Upper lobe of left lung (tissue), 6 donors: Measurements from ENCODE around the gene MYO1F. TPM values are rescaled to one million over a fixed set of nuclear protein-coding genes. Genes with fewer than 3 reads are reported as not detected.
A peak's percentile ranks its signal among the peaks of the same experiment; 100 is the strongest.

Experiments
- ATAC-seq, 2 donors: fragments of 200-7000 bp; cut with Tn5 transposase; one replicate each; pipeline ENCODE4 v1.9.1; 2022; ENCODE audit warnings: mild to moderate bottlenecking in 2 of 2, moderate library complexity in 2 of 2; ENCODE audit not compliant: low FRiP score in 2 of 2
- DNase-seq, 2 donors: peaks; one replicate each; pipeline ENCODE4 v3.0.0-alpha.2; 2019 to 2020
- H3K27ac ChIP-seq, 4 donors: fragments of 200-600 bp; sonication (generic); one replicate each; pipeline ENCODE4 v1.5.1; 2016 to 2019
- H3K27me3 ChIP-seq, 4 donors: fragments of 200-600 bp; sonication (generic); one replicate each; pipeline ENCODE4 v1.5.1; 2017 to 2019
- H3K36me3 ChIP-seq, 4 donors: fragments of 200-600 bp; sonication (generic); one replicate each; pipeline ENCODE4 v1.5.1; 2016 to 2019
- H3K4me1 ChIP-seq, 4 donors: fragments of 200-600 bp; sonication (generic); one replicate each; pipeline ENCODE4 v1.5.1; 2018 to 2019
- H3K4me3 ChIP-seq, 4 donors: fragments of 200-600 bp; sonication (generic); one replicate each; pipeline ENCODE4 v1.5.1; 2017 to 2019; ENCODE audit warnings: mild to moderate bottlenecking in 2 of 4, moderate library complexity in 1 of 4
- H3K9me3 ChIP-seq, 4 donors: fragments of 200-600 bp; sonication (generic); one replicate each; pipeline ENCODE4 v1.5.1; 2018 to 2019
- EP300 ChIP-seq, 4 donors: sonication (generic); formaldehyde crosslinking; IDR thresholded peaks; one replicate each; pipeline ENCODE4 v1.5.1; 2017; ENCODE audit warnings: antibody characterized with exemption in 4 of 4, control low read depth in 2 of 4
- POLR2A ChIP-seq, 4 donors: fragments of 450-650 bp; IDR thresholded peaks; one replicate each; pipeline ENCODE4 v1.5.1; 2016 to 2017; ENCODE audit warnings: antibody characterized with exemption in 4 of 4, mild to moderate bottlenecking in 2 of 4
- POLR2AphosphoS5 ChIP-seq, 2 donors: sonication (generic); formaldehyde crosslinking; IDR thresholded peaks; one replicate each; pipeline ENCODE4 v1.5.1; 2017; ENCODE audit warnings: antibody characterized with exemption in 2 of 2
- WGBS, 2 donors: methylation state at CpG; one replicate each; pipeline ENCODE4 v1.1.5; 2017 to 2018; 5-methylcytosine and 5-hydroxymethylcytosine counted together
- total RNA-seq, 6 donors: library from RNA; depleted of rRNA in 4 of 6; stranded (reverse); fragments of >200 nt in 4 of 6; gene quantifications; one replicate each; pipeline versions ENCODE4 v1.1.0 to v1.2.1, GENCODE V29; 2016 to 2021
- TF ChIP-seq, protein P1 (sequence below), 6 experiments: fragments of 450-650 bp in 4 of 6; fragments of 200-600 bp in 2 of 6; sonication (generic) in 2 of 6; IDR thresholded peaks; one replicate each; pipeline ENCODE4 v1.5.1; 2016 to 2019; ENCODE audit warnings: antibody characterized with exemption in 6 of 6
- donor health status: DM: no; HTN: no; CAD: no; lungs with moderate emphysema.
- donor health status: DM: no; HTN: yes; CAD: no; lungs with severe emphysema.

MYO1F gene
- total RNA-seq, 6 donors from 2014 or later: 47.3 to 246 (median 127) TPM

DNA sequence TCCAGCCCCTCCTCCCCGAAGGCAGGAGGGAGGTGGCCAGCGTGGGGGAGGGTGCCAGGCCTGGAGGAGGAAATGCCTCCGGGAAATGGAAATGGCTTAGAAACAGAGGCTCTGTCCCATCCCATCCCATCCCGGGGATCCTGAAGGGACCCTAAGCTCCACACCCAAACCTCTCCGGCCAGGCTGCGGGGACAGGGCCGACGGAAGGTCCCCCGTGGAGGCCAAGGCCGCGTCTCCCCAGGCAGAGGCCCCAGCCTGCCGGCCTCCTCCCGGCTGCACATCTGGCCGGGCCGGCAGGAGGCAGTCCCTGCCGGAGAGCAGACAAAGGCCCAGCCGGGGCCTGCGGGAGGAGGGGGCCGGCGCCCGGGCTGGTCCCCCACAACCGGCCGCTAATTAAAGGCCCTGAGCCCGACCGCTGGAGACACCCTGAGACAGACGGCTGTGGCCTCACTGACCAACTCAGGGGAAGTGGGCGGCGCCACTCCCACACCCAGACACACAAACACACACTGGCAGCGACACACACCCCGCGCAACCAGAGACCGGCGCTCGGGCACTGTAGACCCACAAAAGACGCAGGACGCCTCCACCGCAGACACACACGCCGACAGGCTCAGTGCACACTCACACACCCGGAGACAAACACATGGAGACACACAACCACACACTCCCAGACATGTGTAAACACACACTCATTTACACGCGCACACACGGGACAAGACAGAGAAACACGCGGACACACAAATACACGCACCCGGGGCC, 32.2 kb upstream of the MYO1F start:
- H3K27ac ChIP-seq: peak overlapping the region; percentile 64 to 90 (median 78)
- DNase-seq (peak; percentile 36 to 86), ATAC-seq (peak; percentile 54 to 63)
- H3K9me3 ChIP-seq: peaks cover 0 to 8% (median 6%) of the 10 kb centered on the region in 4 donors
- peak overlapping the region; percentile 44 to 70 (median 51) for H3K4me3 ChIP-seq
- peaks cover 0 to 8% (median 5%) of the 10 kb centered on the region in 4 donors for H3K36me3 ChIP-seq
- peaks cover 0 to 4% (median 1%) of the 10 kb centered on the region in 4 donors for H3K27me3 ChIP-seq
- WGBS, 2 donors: 6 to 7% methylated on average over 15 to 41 of the region's 47 CpGs
- peaks cover 19 to 41% (median 20%) of the 10 kb centered on the region in 4 donors for H3K4me1 ChIP-seq
- TF ChIP-seq, protein P1, sequence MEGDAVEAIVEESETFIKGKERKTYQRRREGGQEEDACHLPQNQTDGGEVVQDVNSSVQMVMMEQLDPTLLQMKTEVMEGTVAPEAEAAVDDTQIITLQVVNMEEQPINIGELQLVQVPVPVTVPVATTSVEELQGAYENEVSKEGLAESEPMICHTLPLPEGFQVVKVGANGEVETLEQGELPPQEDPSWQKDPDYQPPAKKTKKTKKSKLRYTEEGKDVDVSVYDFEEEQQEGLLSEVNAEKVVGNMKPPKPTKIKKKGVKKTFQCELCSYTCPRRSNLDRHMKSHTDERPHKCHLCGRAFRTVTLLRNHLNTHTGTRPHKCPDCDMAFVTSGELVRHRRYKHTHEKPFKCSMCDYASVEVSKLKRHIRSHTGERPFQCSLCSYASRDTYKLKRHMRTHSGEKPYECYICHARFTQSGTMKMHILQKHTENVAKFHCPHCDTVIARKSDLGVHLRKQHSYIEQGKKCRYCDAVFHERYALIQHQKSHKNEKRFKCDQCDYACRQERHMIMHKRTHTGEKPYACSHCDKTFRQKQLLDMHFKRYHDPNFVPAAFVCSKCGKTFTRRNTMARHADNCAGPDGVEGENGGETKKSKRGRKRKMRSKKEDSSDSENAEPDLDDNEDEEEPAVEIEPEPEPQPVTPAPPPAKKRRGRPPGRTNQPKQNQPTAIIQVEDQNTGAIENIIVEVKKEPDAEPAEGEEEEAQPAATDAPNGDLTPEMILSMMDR (IDR thresholded peaks at IDR 0.05): peak in 2 of 6 experiments; percentile 13 to 31
- TF ChIP-seq POLR2A (IDR thresholded peaks at IDR 0.05): no peak
- no peak for TF ChIP-seq EP300 (IDR thresholded peaks at IDR 0.05)
- peak in 1 of 2 donors; percentile 7 for TF ChIP-seq POLR2AphosphoS5 (IDR thresholded peaks at IDR 0.05)

DNA sequence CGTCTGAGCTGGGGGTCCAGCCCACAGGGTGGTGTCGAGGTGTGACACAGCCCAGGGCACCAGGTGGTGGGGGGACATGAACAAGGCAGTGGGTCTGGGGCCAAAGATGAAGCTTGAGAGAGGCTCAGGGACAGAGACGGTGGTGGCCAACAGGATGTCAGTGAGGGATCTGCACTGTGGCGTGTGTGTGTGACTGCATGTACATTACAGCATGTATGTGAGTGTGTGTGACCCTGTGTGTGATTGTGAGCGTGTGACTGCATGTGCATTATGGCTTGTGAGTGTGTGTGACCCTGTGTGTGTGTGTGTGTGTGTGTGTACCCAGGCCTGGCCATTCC, 31.7 kb upstream of the MYO1F start:
- 43 to 67% methylated on average over 5 of the region's 5 CpGs for WGBS, 2 donors
- peaks cover 0 to 4% (median 1%) of the 10 kb centered on the region in 4 donors for H3K27me3 ChIP-seq
- H3K4me1 ChIP-seq: peaks cover 19 to 41% (median 20%) of the 10 kb centered on the region in 4 donors
- H3K4me3 ChIP-seq: peak overlapping the region in 3 of 4 donors; percentile 49 to 70 (median 53)
- peak overlapping the region; percentile 64 to 90 (median 78) for H3K27ac ChIP-seq
- no peak for DNase-seq
- ATAC-seq: peak in 1 of 2 donors; percentile 15
- no peak for TF ChIP-seq EP300 (IDR thresholded peaks at IDR 0.05)
- TF ChIP-seq POLR2AphosphoS5 (IDR thresholded peaks at IDR 0.05): no peak
- no peak for TF ChIP-seq POLR2A (IDR thresholded peaks at IDR 0.05)
- H3K9me3 ChIP-seq: peaks cover 0 to 8% (median 6%) of the 10 kb centered on the region in 4 donors
- H3K36me3 ChIP-seq: peaks cover 0 to 13% (median 6%) of the 10 kb centered on the region in 4 donors

DNA sequence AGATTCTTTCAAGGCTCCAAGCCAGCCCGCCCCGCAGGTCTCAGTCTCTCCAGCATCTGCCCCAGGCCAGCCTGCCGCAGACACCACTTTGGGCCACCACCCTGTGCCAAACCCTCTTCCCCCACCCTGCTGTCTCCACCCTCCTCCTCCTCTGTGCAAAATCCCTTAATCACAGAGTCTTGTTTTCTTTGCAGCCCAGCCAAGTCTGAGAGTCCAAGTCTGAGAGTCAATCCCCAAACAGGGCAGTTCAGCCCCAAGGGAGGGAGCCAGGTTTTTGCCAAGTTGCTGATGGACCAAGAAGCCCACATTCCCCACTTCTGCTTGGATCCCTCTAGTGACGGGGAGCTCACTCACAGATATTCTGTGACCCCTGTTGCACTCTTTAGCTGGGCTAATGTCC, 30.1 kb upstream of the MYO1F start:
- TF ChIP-seq, protein P1 (IDR thresholded peaks at IDR 0.05): no peak
- no peak for TF ChIP-seq EP300 (IDR thresholded peaks at IDR 0.05)
- no peak for TF ChIP-seq POLR2A (IDR thresholded peaks at IDR 0.05)
- TF ChIP-seq POLR2AphosphoS5 (IDR thresholded peaks at IDR 0.05): no peak
- Histone ChIP-seq H3K27ac (no peak overlapping the region), H3K4me1 (peaks cover 19 to 41% (median 20%) of the 10 kb centered on the region in 4 donors), H3K9me3 (peaks cover 0 to 8% (median 6%) of the 10 kb centered on the region in 4 donors), H3K27me3 (peaks cover 0 to 4% (median 1%) of the 10 kb centered on the region in 4 donors), H3K4me3 (no peak overlapping the region), H3K36me3 (peaks cover 0 to 25% (median 8%) of the 10 kb centered on the region in 4 donors)
- WGBS, 2 donors: 67 to 92% methylated on average over 4 of the region's 4 CpGs
- DNase-seq (no peak), ATAC-seq (peak in 1 of 2 donors; percentile 27)

DNA sequence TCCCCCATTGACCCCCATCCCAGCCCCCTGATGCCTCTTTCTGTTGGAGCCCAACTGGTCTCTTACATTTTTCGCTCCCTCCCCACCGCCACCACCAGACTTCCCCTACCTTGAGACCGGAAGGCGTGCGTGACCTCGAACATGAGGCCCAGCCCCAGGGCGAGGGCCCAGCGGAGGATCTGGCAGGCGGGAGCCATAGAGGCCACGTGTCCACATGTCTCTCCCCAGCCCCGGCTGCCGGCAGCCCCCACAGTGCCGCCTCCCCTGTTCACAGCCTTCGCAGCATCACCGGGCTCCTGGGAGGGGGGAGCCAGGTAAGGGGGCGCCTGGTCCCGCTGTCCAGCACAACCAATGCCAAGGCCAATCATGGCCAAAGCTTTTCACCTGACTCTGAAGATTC, 28.3 kb upstream of the MYO1F start:
- peak in 1 of 2 donors; percentile 81 for DNase-seq
- no peak for ATAC-seq
- H3K4me1 ChIP-seq: peaks cover 14 to 26% (median 16%) of the 10 kb centered on the region in 4 donors
- peaks cover 0 to 8% (median 6%) of the 10 kb centered on the region in 4 donors for H3K9me3 ChIP-seq
- no peak for TF ChIP-seq POLR2AphosphoS5 (IDR thresholded peaks at IDR 0.05)
- TF ChIP-seq EP300 (IDR thresholded peaks at IDR 0.05): no peak
- TF ChIP-seq, protein P1 (IDR thresholded peaks at IDR 0.05): no peak
- TF ChIP-seq POLR2A (IDR thresholded peaks at IDR 0.05): no peak
- no peak overlapping the region for H3K4me3 ChIP-seq
- peaks cover 0 to 4% (median 1%) of the 10 kb centered on the region in 4 donors for H3K27me3 ChIP-seq
- WGBS, 2 donors: 93% methylated on average over 12 to 14 of the region's 17 CpGs
- H3K36me3 ChIP-seq: peaks cover 0 to 38% (median 13%) of the 10 kb centered on the region in 4 donors
- no peak overlapping the region for H3K27ac ChIP-seq

DNA sequence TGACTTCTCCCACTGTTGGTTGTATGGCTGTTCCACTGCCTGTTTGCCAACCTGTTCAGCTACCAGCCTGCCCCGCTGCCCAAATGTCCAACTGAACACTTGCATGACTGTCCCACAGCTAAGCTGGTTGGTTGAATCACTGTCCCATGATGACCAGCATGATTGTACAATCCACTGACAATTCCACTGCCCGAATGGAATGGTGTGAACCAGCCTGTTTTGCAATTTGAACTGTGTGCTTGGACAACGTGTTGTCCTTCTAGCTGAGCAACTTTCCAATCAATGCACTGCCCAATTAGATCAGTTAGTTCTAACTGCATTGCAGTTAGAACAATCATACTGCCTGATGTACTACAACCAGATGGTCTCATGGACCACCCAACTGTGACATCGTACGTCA, 24.6 kb upstream of the MYO1F start:
- H3K27me3 ChIP-seq: no peaks in the 10 kb centered on the region
- peaks cover 0 to 8% (median 6%) of the 10 kb centered on the region in 4 donors for H3K9me3 ChIP-seq
- H3K36me3 ChIP-seq: peaks cover 0 to 42% (median 18%) of the 10 kb centered on the region in 4 donors
- TF ChIP-seq POLR2AphosphoS5 (IDR thresholded peaks at IDR 0.05): no peak
- TF ChIP-seq, protein P1 (IDR thresholded peaks at IDR 0.05): no peak
- no peak for TF ChIP-seq POLR2A (IDR thresholded peaks at IDR 0.05)
- TF ChIP-seq EP300 (IDR thresholded peaks at IDR 0.05): no peak
- ATAC-seq (no peak), DNase-seq (no peak)
- H3K4me1 ChIP-seq: no peaks in the 10 kb centered on the region
- WGBS, 2 donors: 90 to 98% methylated on average over 5 of the region's 5 CpGs
- H3K27ac ChIP-seq: no peak overlapping the region
- H3K4me3 ChIP-seq: no peak overlapping the region
